Activated CD4-positive, alpha-beta T cell treated with anti-CD3 and anti-CD28 coated beads, Interleukin-10, Interleukin-2, amounts not matched to agents 100 ng/mL and 50 ng/mL, durations not matched to agents 16 hours and 8 hours (primary cell): ENCODE measurements around the gene SMARCAL1.

Experiments
- DNase-seq: peaks from one replicate; pipeline ENCODE4 v3.0.0-alpha.2; 2020

Gene SMARCAL1

DNA sequence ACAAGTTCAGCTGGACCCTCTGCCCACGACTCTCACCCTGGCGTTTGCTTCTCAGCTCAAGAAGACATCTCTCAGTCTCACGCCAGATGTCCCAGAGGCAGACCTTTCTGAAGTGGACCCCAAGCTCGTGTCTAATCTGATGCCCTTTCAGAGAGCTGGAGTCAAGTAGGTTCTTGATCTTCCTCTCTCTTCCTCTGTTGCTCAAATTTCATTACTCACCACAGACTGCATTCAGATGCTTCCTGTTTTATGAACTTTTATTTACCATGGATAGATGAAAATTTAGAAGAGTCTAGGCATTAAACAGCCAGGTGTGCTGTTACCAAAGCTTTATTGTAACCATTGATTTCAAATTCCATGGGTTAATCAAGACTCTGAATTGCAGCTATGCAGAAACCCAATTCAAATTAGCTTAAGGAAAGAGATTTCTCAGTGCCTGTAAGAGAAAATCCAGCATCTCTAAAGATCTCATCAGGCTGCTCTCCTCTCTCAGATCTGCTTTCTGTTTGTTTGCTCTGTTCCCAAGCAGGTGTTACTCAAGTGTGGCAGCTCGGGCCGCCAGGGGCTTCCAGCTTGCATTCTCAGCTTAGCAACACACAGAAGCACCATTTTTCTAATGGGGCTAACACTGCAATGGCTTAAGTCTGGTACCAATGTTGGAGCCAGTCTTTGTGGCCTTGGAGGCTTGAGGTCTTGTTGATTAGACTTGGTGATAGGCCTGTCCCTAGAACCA, 16.5 kb downstream of the SMARCAL1 start:
- no peak for DNase-seq

DNA sequence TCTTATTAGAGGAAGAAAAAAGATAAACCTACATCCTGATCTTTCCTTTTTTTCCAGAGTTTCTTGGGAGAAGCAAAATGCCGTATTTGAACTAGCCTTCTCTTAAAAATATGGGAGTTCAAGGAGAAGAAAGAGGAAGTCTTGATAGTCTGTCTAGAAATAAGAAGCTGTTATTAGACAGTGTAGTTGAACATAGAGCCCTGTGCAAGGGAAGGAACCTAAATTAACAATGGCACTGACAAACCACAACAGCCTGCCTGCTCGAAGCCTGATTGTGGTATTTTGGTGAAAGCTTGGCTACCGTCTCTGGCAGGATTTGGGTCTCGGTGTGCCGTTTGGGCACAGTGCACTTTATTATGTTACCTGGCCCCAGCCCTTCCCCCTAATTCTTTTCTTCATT, 17.1 kb downstream of the SMARCAL1 start:
- no peak for DNase-seq

GRCh38 chr2:216430811-216431530, 18.7 kb downstream of the SMARCAL1 start:
- no peak for DNase-seq

- peak; percentile 38 for DNase-seq
Measured at GRCh38 chr2:216431531-216431856, 19.2 kb downstream of the SMARCAL1 start.

GRCh38 chr2:216436383-216436782, 24.1 kb downstream of the SMARCAL1 start:
- no peak for DNase-seq

DNA sequence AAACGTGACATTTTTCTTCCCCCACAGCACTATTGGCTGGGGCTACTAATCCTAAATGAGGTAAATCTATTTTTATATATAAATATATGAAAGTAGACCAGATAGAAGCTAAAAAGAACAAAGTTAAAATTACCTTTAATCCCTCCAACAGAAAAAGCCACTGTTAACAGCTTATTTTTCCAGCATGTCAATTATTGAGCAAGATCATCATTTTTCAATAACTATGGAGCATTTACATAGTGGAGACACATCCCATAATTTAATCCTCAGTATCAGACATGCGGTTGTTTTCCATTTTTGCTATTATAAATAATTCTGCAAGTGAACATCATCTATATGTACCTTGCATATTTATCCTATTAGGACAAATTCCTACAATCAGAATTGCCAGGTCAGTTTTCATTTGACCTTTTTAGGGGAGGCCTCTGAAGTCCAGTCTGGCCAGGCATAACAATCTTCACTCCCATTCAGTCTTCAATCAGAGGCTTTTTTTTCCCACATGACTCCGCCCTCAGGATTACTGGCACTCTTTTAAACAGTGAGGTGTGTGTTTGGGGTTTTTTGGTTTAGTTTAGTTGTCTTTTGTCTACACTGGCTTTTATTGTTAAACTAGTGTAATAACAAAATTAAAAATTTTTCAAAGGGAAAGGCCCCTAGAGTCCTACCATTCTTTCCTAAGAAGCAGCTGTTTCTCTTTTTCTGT, 29.2 kb downstream of the SMARCAL1 start:
- DNase-seq, result no peak

DNA sequence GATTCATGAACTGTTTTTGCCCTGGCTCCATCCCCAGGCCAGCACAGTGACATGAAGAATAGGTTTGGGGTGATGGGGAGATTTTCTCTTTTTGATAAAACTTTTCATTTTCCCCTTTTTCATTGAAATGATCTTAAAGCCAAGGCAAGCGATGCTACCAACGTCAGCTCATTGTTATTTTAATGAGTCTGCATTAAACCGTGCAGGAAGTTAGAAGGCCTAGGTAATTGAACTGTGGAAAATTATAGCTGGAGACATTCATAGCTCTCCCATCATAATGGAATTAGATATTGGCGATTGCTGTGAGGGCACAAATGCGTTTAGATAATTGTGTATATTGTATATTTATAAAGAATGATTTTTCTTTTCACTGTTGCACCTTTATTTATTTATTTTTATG, 33.2 kb downstream of the SMARCAL1 start:
- no peak for DNase-seq

GRCh38 chr2:216446343-216446742, 34.1 kb downstream of the SMARCAL1 start:
- no peak for DNase-seq

- no peak for DNase-seq
Measured at GRCh38 chr2:216447293-216447692, 35.0 kb downstream of the SMARCAL1 start.

DNA sequence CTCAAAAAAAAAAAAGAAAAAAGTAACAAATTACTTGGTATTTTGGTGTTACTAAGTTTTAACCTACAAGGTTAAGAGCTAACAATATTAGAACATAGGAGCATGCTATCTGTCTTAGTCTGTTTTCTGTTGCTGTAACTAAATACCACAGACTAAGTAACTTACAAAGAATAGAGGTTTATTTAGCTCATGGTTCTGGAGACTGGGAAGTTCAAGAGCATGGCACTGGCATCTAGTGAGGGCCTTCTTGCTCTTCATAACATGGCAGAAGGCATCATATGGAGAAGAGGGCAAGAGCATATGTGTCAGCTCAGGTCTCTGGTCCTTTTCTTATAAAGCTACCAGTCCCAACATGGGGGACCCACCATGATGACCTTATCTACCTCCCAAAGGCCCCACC, 36.5 kb downstream of the SMARCAL1 start:
- no peak for DNase-seq

- DNase-seq, result no peak
Measured at GRCh38 chr2:216450346-216450745, 38.1 kb downstream of the SMARCAL1 start.

GRCh38 chr2:216450784-216451183, 38.5 kb downstream of the SMARCAL1 start:
- no peak for DNase-seq

GRCh38 chr2:216453955-216454614, 41.8 kb downstream of the SMARCAL1 start:
- no peak for DNase-seq

DNA sequence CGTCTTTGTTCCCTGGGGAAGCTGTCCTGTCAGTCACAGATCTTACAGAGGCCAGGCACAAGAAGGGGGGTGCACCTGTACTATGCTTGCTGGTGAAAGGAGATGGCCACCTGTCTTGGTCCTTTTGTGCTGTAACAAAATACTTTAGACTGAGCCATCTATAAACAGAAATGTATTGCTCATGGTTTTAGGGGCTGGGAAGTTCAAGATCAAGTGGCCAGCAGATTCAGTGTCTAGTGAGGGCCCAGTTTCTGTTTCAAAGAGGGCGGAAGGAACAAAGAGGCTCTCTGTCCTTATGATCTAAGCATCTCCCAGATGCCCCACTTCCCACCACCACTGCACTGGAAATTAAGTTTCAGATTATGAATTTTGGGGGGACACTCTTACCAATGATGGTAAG, 50.9 kb downstream of the SMARCAL1 start:
- no peak for DNase-seq

GRCh38 chr2:216464104-216464720, 51.9 kb downstream of the SMARCAL1 start:
- DNase-seq, result no peak

DNA sequence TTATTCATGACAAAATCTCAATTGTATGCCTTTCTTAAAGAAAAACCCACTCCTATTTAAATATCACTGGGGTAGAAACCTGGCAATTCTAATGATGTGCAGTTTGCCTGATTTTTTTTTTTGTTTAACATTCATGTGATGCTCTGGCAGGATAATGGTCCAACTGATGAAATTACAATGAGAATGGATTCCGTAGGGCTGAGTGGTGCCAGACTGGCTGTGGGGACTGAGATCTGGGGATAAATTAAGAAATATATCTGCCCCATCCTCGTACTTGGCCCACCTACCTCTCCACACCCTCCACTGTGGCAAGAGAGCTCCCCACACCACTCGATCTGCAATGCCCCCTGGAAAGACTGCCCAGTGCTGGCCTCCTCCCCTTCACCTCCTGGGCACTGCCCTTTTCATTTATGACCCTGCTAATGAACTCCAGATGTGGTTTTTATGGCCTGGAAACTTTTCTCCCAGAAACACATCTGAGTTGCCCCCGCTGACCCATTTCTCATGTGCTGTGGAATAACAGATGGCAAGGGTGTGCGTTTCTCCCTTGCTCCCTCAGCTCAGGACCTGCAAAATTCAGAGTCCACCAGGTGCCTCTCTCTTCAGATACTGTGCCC, 53.4 kb downstream of the SMARCAL1 start:
- no peak for DNase-seq

DNA sequence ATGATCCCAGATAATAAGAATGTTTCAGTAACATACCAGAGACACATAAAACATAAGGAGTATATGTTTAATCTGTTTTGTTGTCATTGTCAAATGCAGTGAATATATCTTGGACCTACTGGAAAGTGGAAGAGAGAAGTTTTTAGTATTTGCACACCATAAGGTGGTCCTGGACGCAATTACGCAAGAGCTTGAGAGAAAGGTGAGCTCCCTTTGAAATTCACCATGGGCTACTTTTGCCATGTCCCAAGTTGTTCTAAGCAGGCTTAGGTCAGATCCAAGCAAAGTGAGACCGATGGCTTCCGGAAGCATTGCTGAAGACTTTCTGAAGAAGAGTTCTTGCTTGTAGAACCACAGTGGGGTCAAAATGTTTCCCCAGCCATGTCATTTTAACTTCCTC, 55.6 kb downstream of the SMARCAL1 start:
- DNase-seq, result no peak

DNA sequence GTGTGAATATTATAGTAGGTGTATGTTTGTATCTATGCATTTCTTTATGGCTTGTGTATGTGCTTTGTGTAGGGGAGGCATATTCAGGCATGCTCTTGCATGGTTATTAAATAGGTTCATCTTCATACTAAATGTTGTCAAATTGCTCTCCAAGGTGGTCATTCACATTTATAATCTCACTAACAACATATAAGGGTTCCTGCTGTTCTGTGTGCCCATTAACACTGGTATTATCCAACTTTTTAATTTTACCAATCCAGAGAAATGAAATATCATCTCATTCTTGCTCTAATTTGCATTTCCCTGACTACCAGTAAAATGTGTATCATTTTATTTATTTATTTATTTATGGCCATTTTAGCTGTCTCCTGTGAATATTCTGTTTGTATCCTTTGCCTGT, 57.4 kb downstream of the SMARCAL1 start:
- no peak for DNase-seq

- no peak for DNase-seq
Measured at GRCh38 chr2:216473187-216473586, 60.9 kb downstream of the SMARCAL1 start.

- peak; percentile 65 for DNase-seq
Measured at GRCh38 chr2:216474925-216475670, 62.8 kb downstream of the SMARCAL1 start.

DNA sequence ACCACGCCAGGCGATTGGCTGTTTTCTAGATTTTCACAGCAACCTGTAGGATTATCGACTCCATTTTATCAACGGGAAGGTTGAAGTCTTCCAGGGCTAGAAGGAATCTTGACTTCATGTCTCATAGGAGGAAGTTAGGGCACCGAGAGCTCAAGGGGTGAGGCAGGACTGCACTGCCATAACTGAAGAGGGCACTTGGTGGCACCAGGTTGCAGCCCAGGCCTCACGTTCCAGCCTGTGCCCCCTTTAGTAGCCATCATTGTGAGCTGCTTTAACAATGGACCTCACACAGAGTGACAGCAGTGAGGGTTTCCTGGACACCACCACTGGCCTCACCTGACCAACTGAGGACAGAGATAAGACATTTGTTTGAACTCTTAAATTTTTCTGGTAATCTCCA, 63.5 kb downstream of the SMARCAL1 start:
- DNase-seq, result no peak
